Panc1 (cell line): Measurements from ENCODE around the gene YRDC. TPM values are rescaled to one million over a fixed set of nuclear protein-coding genes. Genes with fewer than 3 reads are reported as not detected.

ENCODE experiments used
- ATAC-seq: fragments of 200-7000 bp; cut with Tn5 transposase; 2 replicates; pipeline ENCODE4 v1.9.1; 2020; ENCODE audit warnings: mild to moderate bottlenecking, moderate library complexity
- BruUV-seq: library from RNA; stranded (reverse); fragments of 400-500 nt; replicated peaks from 2 replicates; lab custom pipeline; 2021; lab: Mats Ljungman, UMichigan
- CTCF ChIA-PET: fragments of 300-600 bp; sonication (Branson Sonifier 250); formaldehyde crosslinking; loops from one replicate; lab custom pipeline; 2022; ENCODE audit warnings: antibody characterized with exemption; lab: Charles Lee
- POLR2A ChIA-PET: fragments of 300-600 bp; sonication (Branson Sonifier 250); formaldehyde crosslinking; loops from one replicate; lab custom pipeline; 2022; ENCODE audit warnings: antibody characterized with exemption; lab: Charles Lee
- DNase-seq: peaks from one replicate; pipeline ENCODE4 v3.0.0-alpha.2; 2010; ENCODE audit warnings: low read depth, low spot score
- H3K27ac ChIP-seq: 2 replicates; pipeline ENCODE4 v1.5.1; 2011; ENCODE audit warnings: mild to moderate bottlenecking, low read length, inconsistent platforms
- H3K27me3 ChIP-seq: fragments of 200-500 bp; sonication (Bioruptor generic); 2 replicates; pipeline ENCODE4 v1.6.0; 2014; ENCODE audit warnings: low read length, inconsistent platforms; ENCODE audit not compliant: control insufficient read depth, insufficient read depth
- H3K36me3 ChIP-seq: fragments of 200-500 bp; sonication (Bioruptor generic); 2 replicates; pipeline ENCODE4 v1.5.1; 2014; ENCODE audit warnings: inconsistent platforms, mild to moderate bottlenecking, low read length, moderate library complexity; ENCODE audit not compliant: control insufficient read depth, insufficient read depth
- H3K4me1 ChIP-seq: 2 replicates; pipeline ENCODE4 v1.5.1; 2011; ENCODE audit warnings: inconsistent platforms, mild to moderate bottlenecking, low read length, moderate library complexity; ENCODE audit not compliant: control insufficient read depth, insufficient read depth
- H3K4me3 ChIP-seq, 2 experiments: 2 replicates each; pipeline ENCODE4 v1.5.1; 2011 to 2012; ENCODE audit warnings: low read depth in 2 of 2, low read length in 2 of 2, mild to moderate bottlenecking in 2 of 2, inconsistent platforms in 1 of 2, moderate library complexity in 1 of 2
- H3K9me3 ChIP-seq: fragments of 200-500 bp; sonication (Bioruptor generic); 2 replicates; pipeline ENCODE4 v1.5.1; 2014; ENCODE audit warnings: low read depth, mild to moderate bottlenecking, inconsistent platforms, low read length, moderate library complexity; ENCODE audit not compliant: control insufficient read depth, insufficient read depth
- CTCF ChIP-seq: fragments of 450-650 bp; IDR thresholded peaks from 2 replicates; pipeline ENCODE4 v1.5.1; 2017; ENCODE audit warnings: mild to moderate bottlenecking
- POLR2AphosphoS5 ChIP-seq: IDR thresholded peaks from 2 replicates; pipeline ENCODE4 v1.6.1; 2012; ENCODE audit warnings: mild to moderate bottlenecking, low read depth, low read length, moderate library complexity
- REST ChIP-seq, 2 experiments: IDR thresholded peaks; 2 replicates each; pipeline ENCODE4 v1.6.1; 2011 to 2012; ENCODE audit warnings: low read depth in 2 of 2, control low read depth in 1 of 2, low read length in 1 of 2, mild to moderate bottlenecking in 1 of 2, moderate library complexity in 1 of 2; ENCODE audit not compliant: insufficient read depth in 1 of 2
- SIN3A ChIP-seq: IDR thresholded peaks from 2 replicates; pipeline ENCODE4 v1.6.1; 2012; ENCODE audit warnings: low read depth, mild to moderate bottlenecking, low read length, moderate library complexity, borderline replicate concordance; ENCODE audit not compliant: insufficient read depth
- TCF7L2 ChIP-seq: IDR thresholded peaks from 2 replicates; pipeline ENCODE4 v1.6.1; 2011; ENCODE audit warnings: mild to moderate bottlenecking, low read depth, low read length, inconsistent platforms
- in situ Hi-C: cut with HindIII; loops from 2 replicates; pipeline ENCODE4 v1.10.0; 2016; ENCODE audit warnings: low sequenced_read_pairs, low pct_unique_long_range_greater_than_20kb
- intact Hi-C: fragments of 100-400 bp; cut with micrococcal nuclease; formaldehyde crosslinking; loops from one replicate; pipeline ENCODE4 v1.10.0; 2022; ENCODE audit not compliant: unreplicated experiment
- total RNA-seq: library from RNA; stranded (reverse); gene quantifications from one replicate; pipeline ENCODE4 v1.2.1, GENCODE V29; 2021; ENCODE audit not compliant: unreplicated experiment

YRDC gene
- total RNA-seq, 1 experiment from 2014 or later: 24.0 TPM

DNA sequence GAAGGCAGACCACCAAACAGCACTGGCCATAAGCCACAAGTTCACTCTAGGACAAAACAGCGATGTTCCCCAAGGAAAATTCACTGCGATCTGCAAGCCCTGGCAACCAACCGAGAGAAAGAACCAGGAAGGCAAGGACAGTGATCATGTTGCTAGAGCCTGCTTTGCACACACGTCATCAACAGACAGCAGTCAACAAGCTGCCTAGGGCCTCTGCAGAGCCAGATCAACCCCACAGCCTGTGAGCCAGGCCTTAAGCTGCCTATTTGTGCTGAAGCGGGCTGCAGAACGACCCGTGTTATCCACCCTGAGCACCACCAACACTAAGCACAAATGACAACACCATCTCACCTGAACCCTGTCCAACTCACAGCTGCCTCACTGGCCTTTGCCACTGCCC is 6.2 kb upstream of the YRDC start:
- H3K27me3 ChIP-seq: no peaks in the 10 kb centered on the region
- intact Hi-C loops (no loop called here), in situ Hi-C loops (no loop called here)
- H3K4me3 ChIP-seq: no peak overlapping the region
- ChIA-PET CTCF (no interaction called here), POLR2A (no interaction called here)
- H3K4me1 ChIP-seq: peaks cover 20% of the 10 kb centered on the region
- DNase-seq: no peak
- no peak for TF ChIP-seq TCF7L2
- TF ChIP-seq CTCF: no peak
- TF ChIP-seq SIN3A: no peak
- TF ChIP-seq REST (IDR thresholded peaks at IDR 0.05; ENCODE audit: insufficient read depth in 1 of 2, low read depth in 2 of 2, low read length in 1 of 2): no peak
- no peak for TF ChIP-seq POLR2AphosphoS5
- peaks cover 12% of the 10 kb centered on the region for H3K36me3 ChIP-seq
- BruUV-seq: no TSS peak
- H3K27ac ChIP-seq: no peak overlapping the region
- H3K9me3 ChIP-seq: no peaks in the 10 kb centered on the region
- ATAC-seq: no peak

DNA sequence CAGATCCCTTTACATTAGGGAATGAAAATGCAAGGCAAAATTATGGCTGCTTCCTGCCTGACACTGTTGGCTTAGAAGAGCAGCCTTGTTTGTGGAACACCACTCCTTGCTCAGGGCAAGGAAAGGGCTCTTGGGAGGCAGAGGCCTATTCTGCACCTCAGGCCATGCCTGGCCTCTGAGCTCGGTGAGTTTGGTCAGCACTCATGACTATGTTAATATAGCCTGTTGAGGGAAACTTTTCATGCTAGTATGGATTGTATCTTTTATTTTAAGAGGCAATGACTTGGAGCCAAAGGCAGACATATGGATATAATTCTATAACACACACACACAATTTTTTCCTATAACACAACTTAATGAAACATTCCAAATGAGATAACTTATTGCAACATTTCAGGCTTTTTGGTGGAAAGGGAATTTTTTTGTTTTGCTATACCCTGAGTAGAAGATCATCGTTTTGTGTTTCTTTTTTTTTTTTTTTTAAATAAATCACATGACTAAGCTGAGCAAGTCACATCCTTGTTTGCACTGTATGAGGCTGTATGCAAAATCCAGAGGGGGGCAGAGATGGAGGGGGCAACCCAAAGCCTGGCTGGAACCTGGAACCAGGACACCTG is 5.6 kb upstream of the YRDC start:
- no peaks in the 10 kb centered on the region for H3K9me3 ChIP-seq
- ChIA-PET CTCF (no interaction called here), POLR2A (interaction anchor here (0.6 kb wide), 1 partner anchor 63 kb away, joined by 6 read pairs; no protein-coding TSS in a partner anchor)
- TF ChIP-seq POLR2AphosphoS5 (no peak), TCF7L2 (no peak), CTCF (no peak)
- intact Hi-C loops (no loop called here), in situ Hi-C loops (no loop called here)
- ATAC-seq (no peak), DNase-seq (no peak)
- H3K27me3 ChIP-seq: no peaks in the 10 kb centered on the region
- H3K4me3 ChIP-seq: no peak overlapping the region
- no peak overlapping the region for H3K27ac ChIP-seq
- TSS peak; percentile 28 for BruUV-seq
- H3K4me1 ChIP-seq: peaks cover 23% of the 10 kb centered on the region
- H3K36me3 ChIP-seq: peaks cover 13% of the 10 kb centered on the region
